CD4-positive, alpha-beta T cell treated with Interleukin-1 beta for 1 hour (primary cell): Measurements from ENCODE around the gene NECTIN1.

ENCODE experiments used
- DNase-seq, 2 donors: peaks; one replicate each; pipeline ENCODE4 v3.0.0-alpha.2; 2020 to 2022

The NECTIN1 gene

GRCh38 chr11:119668676-119669075 lies 60.3 kb downstream of the NECTIN1 start:
- no peak for DNase-seq

- peak; percentile 55 to 59 for DNase-seq
Observed at GRCh38 chr11:119666463-119667131, 62.4 kb downstream of the NECTIN1 start.

GRCh38 chr11:119666061-119666460 lies 62.9 kb downstream of the NECTIN1 start:
- DNase-seq, result no peak

- no peak for DNase-seq
Observed at GRCh38 chr11:119664701-119665420, 64.1 kb downstream of the NECTIN1 start.

- no peak for DNase-seq
Observed at GRCh38 chr11:119664063-119664572, 64.9 kb downstream of the NECTIN1 start.

- no peak for DNase-seq
Observed at GRCh38 chr11:119663279-119663678, 65.7 kb downstream of the NECTIN1 start.

- no peak for DNase-seq
Observed at GRCh38 chr11:119661226-119661625, 67.8 kb downstream of the NECTIN1 start.

GRCh38 chr11:119659971-119660723 lies 68.9 kb downstream of the NECTIN1 start:
- no peak for DNase-seq

- DNase-seq, result no peak
Observed at GRCh38 chr11:119652907-119653659, 75.9 kb downstream of the NECTIN1 start.

GRCh38 chr11:119651802-119652584 lies 77.0 kb downstream of the NECTIN1 start:
- no peak for DNase-seq

GRCh38 chr11:119650251-119650650 lies 78.7 kb downstream of the NECTIN1 start:
- no peak for DNase-seq

- DNase-seq, result no peak
Observed at GRCh38 chr11:119647254-119647653, 81.7 kb downstream of the NECTIN1 start.

- no peak for DNase-seq
Observed at GRCh38 chr11:119645018-119645417, 84.0 kb downstream of the NECTIN1 start.

- no peak for DNase-seq
Observed at GRCh38 chr11:119644502-119644901, 84.5 kb downstream of the NECTIN1 start.

- no peak for DNase-seq
Observed at GRCh38 chr11:119643876-119644225, 85.1 kb downstream of the NECTIN1 start.

- no peak for DNase-seq
Observed at GRCh38 chr11:119643212-119643875, 85.7 kb downstream of the NECTIN1 start.

- no peak for DNase-seq
Observed at GRCh38 chr11:119641983-119642745, 86.8 kb downstream of the NECTIN1 start.

GRCh38 chr11:119640541-119640940 lies 88.5 kb downstream of the NECTIN1 start:
- no peak for DNase-seq

- DNase-seq, result no peak
Observed at GRCh38 chr11:119639642-119640205, 89.3 kb downstream of the NECTIN1 start.

- DNase-seq, result no peak
Observed at GRCh38 chr11:119638851-119639250, 90.1 kb downstream of the NECTIN1 start.
